Ascending aorta (tissue), 2 donors: ENCODE results near the gene SERPINE3. TPM values are rescaled to one million over a fixed set of nuclear protein-coding genes. Genes with fewer than 3 reads are reported as not detected.

Source experiments
- DNase-seq, 2 donors: peaks; one replicate each; pipeline ENCODE4 v3.0.0-alpha.2; 2019; ENCODE audit warnings: low spot score in 2 of 2
- H3K27ac ChIP-seq, 2 donors: fragments of 200-600 bp; sonication (generic); one replicate each; pipeline ENCODE4 v1.5.1; 2016 to 2017; ENCODE audit warnings: mild to moderate bottlenecking in 1 of 2
- H3K27me3 ChIP-seq: fragments of 200-600 bp; sonication (generic); one replicate; pipeline ENCODE4 v1.5.1; 2017
- H3K36me3 ChIP-seq, 2 donors: fragments of 200-600 bp; sonication (generic); one replicate each; pipeline ENCODE4 v1.5.1; 2016
- H3K4me1 ChIP-seq, 2 donors: fragments of 200-600 bp; sonication (generic); one replicate each; pipeline ENCODE4 v1.5.1; 2016 to 2017; ENCODE audit warnings: mild to moderate bottlenecking in 1 of 2
- H3K4me3 ChIP-seq, 2 donors: fragments of 200-600 bp; sonication (generic); one replicate each; pipeline ENCODE4 v1.5.1; 2016 to 2017; ENCODE audit warnings: mild to moderate bottlenecking in 1 of 2
- H3K9me3 ChIP-seq, 2 donors: fragments of 200-600 bp; sonication (generic); one replicate each; pipeline ENCODE4 v1.5.1; 2016
- intact Hi-C: fragments of 100-400 bp; cut with DNase I; formaldehyde crosslinking; loops from one replicate; pipeline ENCODE4 v1.15.1; 2023
- total RNA-seq: library from RNA; depleted of rRNA; stranded (reverse); fragments of >200 nt; gene quantifications from one replicate; pipeline ENCODE4 v1.1.0, GENCODE V29; 2016
- TF ChIP-seq, protein P1 (sequence below), 3 experiments: fragments of 200-600 bp in 2 of 3; fragments of 450-650 bp in 1 of 3; sonication (generic) in 2 of 3; IDR thresholded peaks; one replicate each; pipeline ENCODE4 v1.5.1; 2016 to 2019; ENCODE audit warnings: antibody characterized with exemption in 3 of 3, mild to moderate bottlenecking in 1 of 3, moderate library complexity in 1 of 3

The SERPINE3 gene
- total RNA-seq, 1 donor from 2014 or later: not detected

DNA sequence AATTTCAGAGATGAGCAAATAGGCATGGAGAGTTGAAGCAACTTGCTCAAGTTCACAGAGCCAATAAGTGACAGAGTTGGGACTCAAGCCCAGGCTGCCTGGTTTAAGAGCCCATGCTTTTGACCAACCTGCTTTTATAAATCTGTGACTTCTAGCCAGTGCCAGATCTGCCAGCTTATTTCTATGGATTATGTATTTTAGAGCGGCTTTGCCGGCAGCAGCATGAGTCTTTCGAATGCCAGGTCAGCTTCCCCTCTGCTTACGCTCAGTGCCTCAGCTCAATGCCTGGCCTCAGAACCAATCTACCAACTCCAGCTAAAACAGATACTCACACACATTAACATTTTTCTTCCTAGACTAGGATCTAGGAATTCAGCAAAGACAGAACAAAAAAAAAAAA is 2.3 kb downstream of the SERPINE3 start:
- H3K4me1 ChIP-seq: no peaks in the 10 kb centered on the region
- DNase-seq: no peak
- intact Hi-C loops: no loop called here
- H3K4me3 ChIP-seq: no peak overlapping the region
- H3K27me3 ChIP-seq: no peaks in the 10 kb centered on the region
- no peaks in the 10 kb centered on the region for H3K9me3 ChIP-seq
- no peaks in the 10 kb centered on the region for H3K36me3 ChIP-seq
- no peak overlapping the region for H3K27ac ChIP-seq
- TF ChIP-seq, protein P1, sequence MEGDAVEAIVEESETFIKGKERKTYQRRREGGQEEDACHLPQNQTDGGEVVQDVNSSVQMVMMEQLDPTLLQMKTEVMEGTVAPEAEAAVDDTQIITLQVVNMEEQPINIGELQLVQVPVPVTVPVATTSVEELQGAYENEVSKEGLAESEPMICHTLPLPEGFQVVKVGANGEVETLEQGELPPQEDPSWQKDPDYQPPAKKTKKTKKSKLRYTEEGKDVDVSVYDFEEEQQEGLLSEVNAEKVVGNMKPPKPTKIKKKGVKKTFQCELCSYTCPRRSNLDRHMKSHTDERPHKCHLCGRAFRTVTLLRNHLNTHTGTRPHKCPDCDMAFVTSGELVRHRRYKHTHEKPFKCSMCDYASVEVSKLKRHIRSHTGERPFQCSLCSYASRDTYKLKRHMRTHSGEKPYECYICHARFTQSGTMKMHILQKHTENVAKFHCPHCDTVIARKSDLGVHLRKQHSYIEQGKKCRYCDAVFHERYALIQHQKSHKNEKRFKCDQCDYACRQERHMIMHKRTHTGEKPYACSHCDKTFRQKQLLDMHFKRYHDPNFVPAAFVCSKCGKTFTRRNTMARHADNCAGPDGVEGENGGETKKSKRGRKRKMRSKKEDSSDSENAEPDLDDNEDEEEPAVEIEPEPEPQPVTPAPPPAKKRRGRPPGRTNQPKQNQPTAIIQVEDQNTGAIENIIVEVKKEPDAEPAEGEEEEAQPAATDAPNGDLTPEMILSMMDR (IDR thresholded peaks at IDR 0.05): no peak

DNA sequence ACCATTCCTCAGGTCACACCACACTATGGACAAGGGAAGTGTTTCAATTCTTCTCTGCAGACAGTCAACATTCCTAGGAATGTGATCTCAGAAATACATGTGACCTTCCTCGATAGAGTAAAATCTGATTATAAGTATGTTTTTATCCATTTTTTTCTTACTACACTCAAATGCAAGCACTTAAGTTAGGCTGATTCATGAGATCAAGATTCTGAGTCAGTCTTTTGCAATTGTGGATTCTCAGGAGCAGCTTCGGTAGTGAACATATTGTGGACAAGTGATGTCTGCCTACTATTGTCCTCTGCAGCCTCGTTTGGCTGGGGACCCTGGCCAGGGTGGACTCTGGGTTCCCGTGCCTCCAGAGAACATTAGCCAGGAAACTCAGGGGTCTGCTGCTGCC is 3.2 kb downstream of the SERPINE3 start:
- Histone ChIP-seq H3K4me3 (no peak overlapping the region), H3K4me1 (no peaks in the 10 kb centered on the region), H3K36me3 (no peaks in the 10 kb centered on the region), H3K9me3 (no peaks in the 10 kb centered on the region), H3K27me3 (no peaks in the 10 kb centered on the region), H3K27ac (no peak overlapping the region)
- no peak for DNase-seq
- intact Hi-C loops: no loop called here
- TF ChIP-seq, protein P1 (IDR thresholded peaks at IDR 0.05): no peak

DNA sequence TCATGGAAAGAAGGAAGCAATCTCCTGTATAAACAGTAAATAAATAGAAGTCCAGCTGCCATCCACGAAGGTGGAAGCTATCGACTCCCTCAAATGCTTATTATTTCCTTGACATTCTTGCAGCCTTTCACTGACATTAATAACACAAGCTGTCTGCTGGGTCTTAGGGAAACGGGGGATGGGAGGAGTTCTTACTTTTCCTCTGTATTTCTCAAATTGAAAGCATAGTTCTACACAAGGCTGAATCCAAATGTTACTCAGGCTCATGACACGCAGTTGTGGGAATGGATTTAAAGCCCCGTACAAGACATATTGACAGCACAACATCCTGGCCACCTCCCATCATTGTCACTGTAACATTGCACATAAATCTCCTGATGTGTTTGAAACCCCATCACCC is 4.0 kb downstream of the SERPINE3 start:
- intact Hi-C loops: no loop called here
- no peaks in the 10 kb centered on the region for H3K27me3 ChIP-seq
- H3K4me3 ChIP-seq: no peak overlapping the region
- no peak overlapping the region for H3K27ac ChIP-seq
- DNase-seq: no peak
- no peaks in the 10 kb centered on the region for H3K4me1 ChIP-seq
- TF ChIP-seq, protein P1 (IDR thresholded peaks at IDR 0.05): no peak
- no peaks in the 10 kb centered on the region for H3K9me3 ChIP-seq
- no peaks in the 10 kb centered on the region for H3K36me3 ChIP-seq

DNA sequence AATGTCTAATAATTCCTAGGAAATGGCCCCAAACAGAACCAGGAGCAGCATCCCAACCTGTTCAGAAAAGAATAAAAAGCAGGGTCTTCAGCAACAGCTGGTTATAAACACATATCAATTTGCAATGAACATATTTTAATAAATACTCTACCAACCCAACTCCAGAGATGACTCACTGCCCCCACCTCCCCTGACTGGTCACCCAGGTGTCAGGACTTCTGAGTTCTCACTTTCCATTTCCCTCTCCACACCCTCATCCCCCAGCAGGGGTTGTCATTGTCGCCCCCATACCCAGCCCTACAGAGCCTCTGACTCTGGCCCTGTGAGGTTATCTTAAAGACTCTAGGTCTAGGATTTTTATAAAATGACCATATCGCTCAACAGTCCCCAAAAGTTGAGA is 6.9 kb downstream of the SERPINE3 start:
- no peaks in the 10 kb centered on the region for H3K4me1 ChIP-seq
- H3K27me3 ChIP-seq: no peaks in the 10 kb centered on the region
- intact Hi-C loops: no loop called here
- H3K4me3 ChIP-seq: no peak overlapping the region
- DNase-seq: no peak
- TF ChIP-seq, protein P1 (IDR thresholded peaks at IDR 0.05): no peak
- H3K9me3 ChIP-seq: no peaks in the 10 kb centered on the region
- no peaks in the 10 kb centered on the region for H3K36me3 ChIP-seq
- no peak overlapping the region for H3K27ac ChIP-seq

DNA sequence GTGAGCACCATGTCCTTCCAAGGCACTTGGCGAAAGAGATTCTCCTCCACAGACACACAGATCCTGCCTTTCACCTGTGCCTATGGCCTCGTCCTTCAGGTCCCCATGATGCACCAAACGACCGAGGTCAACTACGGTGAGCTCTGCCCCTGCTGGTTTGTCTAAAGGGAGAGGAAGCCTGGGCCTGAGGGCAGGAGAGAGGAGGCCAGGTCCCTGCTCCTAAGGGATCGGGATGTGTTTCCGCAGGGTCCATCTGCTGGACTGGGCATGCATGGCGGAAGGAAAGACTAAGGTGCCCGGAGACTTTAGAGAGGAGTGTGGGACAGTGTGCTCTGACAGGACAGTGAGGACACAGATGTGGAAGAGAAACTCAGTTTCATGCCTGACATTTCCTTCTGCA is 7.6 kb downstream of the SERPINE3 start:
- H3K27ac ChIP-seq: no peak overlapping the region
- no peak for DNase-seq
- TF ChIP-seq, protein P1 (IDR thresholded peaks at IDR 0.05): no peak
- H3K27me3 ChIP-seq: no peaks in the 10 kb centered on the region
- intact Hi-C loops: no loop called here
- no peaks in the 10 kb centered on the region for H3K36me3 ChIP-seq
- H3K9me3 ChIP-seq: no peaks in the 10 kb centered on the region
- no peaks in the 10 kb centered on the region for H3K4me1 ChIP-seq
- H3K4me3 ChIP-seq: no peak overlapping the region
